ENCODE results near the gene ESD. TPM values are rescaled to one million over a fixed set of nuclear protein-coding genes. Genes with fewer than 3 reads are reported as not detected.

ESD gene
- total and polyA plus RNA-seq, 2 experiments from 2014 or later, result 61.0 to 123 TPM

DNA sequence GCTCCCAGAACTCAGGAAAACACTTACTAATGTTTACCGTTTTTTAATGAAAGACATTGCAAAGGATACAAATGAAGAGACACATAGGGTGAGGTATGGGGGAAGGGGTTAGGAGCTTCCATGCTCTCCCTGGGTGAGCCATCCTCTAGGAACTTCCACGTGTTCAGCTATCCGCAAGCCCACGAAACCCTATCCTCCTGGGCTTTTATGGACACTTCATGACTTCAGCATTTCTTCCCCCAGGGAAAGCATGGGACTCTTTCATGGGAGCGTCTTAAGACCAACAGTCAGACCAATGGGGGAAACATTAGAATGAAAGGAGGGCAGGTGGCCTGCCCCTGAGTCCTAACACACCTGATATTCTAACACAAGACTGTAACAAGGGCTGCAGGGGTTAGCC is 6.6 kb upstream of the ESD start (continued):
- TF ChIP-seq ZNF462 (CRISPR knock-in tag; IDR thresholded peaks at IDR 0.05) (no peak), EZH2 (IDR thresholded peaks at IDR 0.05; ENCODE audit: low read depth, unreplicated experiment) (no peak), EZH2phosphoT487 (IDR thresholded peaks at IDR 0.05; ENCODE audit: unreplicated experiment) (no peak), ZNF331 (CRISPR knock-in tag; IDR thresholded peaks at IDR 0.05; ENCODE audit: low read depth) (no peak), CREB1 (CRISPR knock-in tag; IDR thresholded peaks at IDR 0.05; ENCODE audit: low read depth) (no peak)

DNA sequence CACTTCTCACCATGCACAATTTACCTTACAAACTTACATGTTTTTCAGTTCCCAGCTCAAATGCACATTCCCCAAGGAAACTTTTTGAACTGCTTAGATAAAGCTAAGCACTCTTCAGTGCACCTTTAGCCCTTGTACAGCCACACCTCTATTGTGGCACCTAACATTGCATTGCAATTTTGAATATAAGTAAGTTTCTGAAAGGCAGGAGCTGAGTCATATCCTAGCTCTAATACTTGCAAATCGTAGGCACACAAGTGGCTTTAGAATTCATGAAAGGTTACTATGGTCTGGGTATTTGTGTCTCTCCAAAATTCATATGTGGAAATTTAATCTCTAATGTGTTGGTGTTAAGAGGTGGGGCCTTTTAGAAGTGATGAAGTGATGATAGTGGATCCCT is 4.9 kb upstream of the ESD start:
- Histone ChIP-seq H3K4me1 (ENCODE audit: insufficient read depth) (peaks cover 7% of the 10 kb centered on the region; the same call in 1 of the 2 replicates), H2AFZ (peak overlapping the region; percentile 52; the same call in 1 of the 2 replicates), H3K9me2 (ENCODE audit: insufficient read depth) (peaks cover 4% of the 10 kb centered on the region; the same call in 1 of the 2 replicates), H4K20me1 (replicated peaks; ENCODE audit: insufficient read depth) (no peaks in the 10 kb centered on the region), H3K27me3 (ENCODE audit: insufficient read depth) (no peaks in the 10 kb centered on the region), H3K79me2 (replicated peaks; ENCODE audit: insufficient read depth) (no peaks in the 10 kb centered on the region), H3K36me3 (ENCODE audit: insufficient read depth) (no peaks in the 10 kb centered on the region), H3K4me3 (no peak overlapping the region), H3K4me2 (no peak overlapping the region), H3K27ac (ENCODE audit: low read depth) (no peak overlapping the region), H3F3A (replicated peaks; ENCODE audit: low read depth) (no peaks in the 10 kb centered on the region)
- Mint-ChIP-seq H3K4me3 (no peak overlapping the region), H3K9me3 (no peaks in the 10 kb centered on the region), H3K27ac (no peak overlapping the region), H3K4me1 (peaks cover 8% of the 10 kb centered on the region), H3K27me3 (ENCODE audit: insufficient read depth, low read depth, poor library complexity) (peaks cover 2% of the 10 kb centered on the region), H3K36me3 (ENCODE audit: low read depth) (no peaks in the 10 kb centered on the region; the same call in 2 of the 3 replicates)
- no peak for ATAC-seq
- DNase-seq (ENCODE audit: low spot score), result no peak
- no peak for TF ChIP-seq NANOG (IDR thresholded peaks at IDR 0.05; ENCODE audit: borderline replicate concordance)
- TF ChIP-seq CTCF (conservative IDR thresholded peaks at IDR 0.05; ENCODE audit: low read depth in 2 of 2), result no peak
- TF ChIP-seq POLR2AphosphoS5 (IDR thresholded peaks at IDR 0.05; ENCODE audit: low read depth), result no peak
- TF ChIP-seq JUNB (IDR thresholded peaks at IDR 0.05; ENCODE audit: unreplicated experiment), result no peak
- no peak for TF ChIP-seq EZH2phosphoT487 (IDR thresholded peaks at IDR 0.05; ENCODE audit: unreplicated experiment)
